Fibroblast of lung (primary cell): Measurements from ENCODE around the gene HECTD4. TPM values are rescaled to one million over a fixed set of nuclear protein-coding genes. Genes with fewer than 3 reads are reported as not detected.

Source experiments
- DNase-seq, 2 donors: peaks; one replicate each; pipeline versions ENCODE4 v3.0.0 to v3.0.0-alpha.2; 2010; ENCODE audit warnings: low read depth in 2 of 2
- H2AFZ ChIP-seq: 2 replicates; pipeline ENCODE4 v1.5.1; 2012; ENCODE audit warnings: low read length, control low read depth, inconsistent platforms
- H3K27ac ChIP-seq: 2 replicates; pipeline ENCODE4 v1.5.1; 2011; ENCODE audit warnings: low read length, control low read depth; ENCODE audit not compliant: insufficient read depth
- H3K27me3 ChIP-seq: 2 replicates; pipeline ENCODE4 v1.5.1; 2011; ENCODE audit warnings: mild to moderate bottlenecking, low read length; ENCODE audit not compliant: control insufficient read depth, insufficient read depth
- H3K36me3 ChIP-seq: 2 replicates; pipeline ENCODE4 v1.5.1; 2011; ENCODE audit warnings: low read length; ENCODE audit not compliant: control insufficient read depth, insufficient read depth
- H3K4me1 ChIP-seq: 2 replicates; pipeline ENCODE4 v1.5.1; 2011; ENCODE audit warnings: low read length; ENCODE audit not compliant: control insufficient read depth, insufficient read depth; ENCODE audit errors: extremely low read depth
- H3K4me2 ChIP-seq: 2 replicates; pipeline ENCODE4 v1.5.1; 2011; ENCODE audit warnings: low read length, control low read depth; ENCODE audit not compliant: insufficient read depth; ENCODE audit errors: extremely low read depth
- H3K4me3 ChIP-seq, 4 experiments: fragments of 200-600 bp in 1 of 4; sonication (generic) in 1 of 4; replicated peaks in 1 of 4; 2 replicates each; pipeline ENCODE4 v1.5.1; 2011 to 2016; ENCODE audit warnings: low read length in 4 of 4, low read depth in 3 of 4, mild to moderate bottlenecking in 3 of 4, control low read depth in 2 of 4, inconsistent platforms in 1 of 4, mixed read lengths in 1 of 4; ENCODE audit not compliant: insufficient read depth in 1 of 4; ENCODE audit errors: control extremely low read depth in 1 of 4
- H3K79me2 ChIP-seq: 2 replicates; pipeline ENCODE4 v1.5.1; 2012; ENCODE audit warnings: mild to moderate bottlenecking, low read length, inconsistent platforms; ENCODE audit not compliant: control insufficient read depth, insufficient read depth
- H3K9ac ChIP-seq: 2 replicates; pipeline ENCODE4 v1.5.1; 2011; ENCODE audit warnings: mild to moderate bottlenecking, low read length, control low read depth; ENCODE audit not compliant: insufficient read depth
- H3K9me3 ChIP-seq: 2 replicates; pipeline ENCODE4 v1.5.1; 2012; ENCODE audit warnings: low read depth, low read length; ENCODE audit not compliant: control insufficient read depth, insufficient read depth
- H4K20me1 ChIP-seq: 2 replicates; pipeline ENCODE4 v1.5.1; 2011; ENCODE audit warnings: low read length; ENCODE audit not compliant: control insufficient read depth, insufficient read depth; ENCODE audit errors: extremely low read depth
- EZH2 ChIP-seq: IDR thresholded peaks from 2 replicates; pipeline ENCODE4 v1.5.1; 2012; ENCODE audit warnings: low read length, control low read depth, mild to moderate bottlenecking; ENCODE audit errors: missing control alignments
- polyA plus RNA-seq, 2 donors: library from polyadenylated mRNA; depleted of rRNA in 1 of 2; stranded (reverse) in 1 of 2; unstranded in 1 of 2; fragments of >200 nt; gene quantifications; 2 replicates each; pipeline ENCODE4 v1.2.1, GENCODE V29; 2011 to 2012; ENCODE audit warnings: missing spikeins in 1 of 2
- total RNA-seq: library from RNA; depleted of rRNA; stranded (reverse); fragments of >200 nt; gene quantifications from 2 replicates; pipeline ENCODE4 v1.2.1, GENCODE V29; 2014
- TF ChIP-seq, protein P1 (sequence below), 2 donors: IDR thresholded peaks in 1 of 2; conservative IDR thresholded peaks in 1 of 2; 1 replicate in 1 of 2; 2 replicates in 1 of 2; pipeline ENCODE4 v1.5.1; 2011 to 2012; ENCODE audit warnings: low read length in 2 of 2, control low read depth in 1 of 2, inconsistent platforms in 1 of 2, low read depth in 1 of 2, mild to moderate bottlenecking in 1 of 2

Gene HECTD4
- total and polyA plus RNA-seq, 2 donors (not counting 1 experiment from before 2014, with no cell fraction given) = 5.1 to 31.7 TPM

DNA sequence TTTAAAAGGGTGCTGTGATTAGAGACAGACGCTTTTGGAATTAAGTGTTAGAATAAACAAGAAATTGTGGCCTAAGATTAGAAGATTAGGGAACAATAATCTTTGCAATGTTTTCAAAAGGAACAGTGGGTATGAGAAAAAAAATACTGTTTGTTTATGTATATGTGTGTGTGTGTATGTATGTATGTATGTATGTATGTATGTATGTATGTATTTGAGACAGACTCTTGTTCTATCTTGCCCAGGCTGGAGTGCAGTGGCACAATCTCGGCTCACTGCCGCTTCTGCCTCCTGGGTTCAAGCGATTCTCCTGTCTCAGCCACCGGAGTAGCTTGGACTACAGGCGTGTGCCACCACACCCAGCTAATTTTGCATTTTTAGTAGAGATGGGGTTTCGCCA, 175.3 kb downstream of the HECTD4 start:
- TF ChIP-seq, protein P1, sequence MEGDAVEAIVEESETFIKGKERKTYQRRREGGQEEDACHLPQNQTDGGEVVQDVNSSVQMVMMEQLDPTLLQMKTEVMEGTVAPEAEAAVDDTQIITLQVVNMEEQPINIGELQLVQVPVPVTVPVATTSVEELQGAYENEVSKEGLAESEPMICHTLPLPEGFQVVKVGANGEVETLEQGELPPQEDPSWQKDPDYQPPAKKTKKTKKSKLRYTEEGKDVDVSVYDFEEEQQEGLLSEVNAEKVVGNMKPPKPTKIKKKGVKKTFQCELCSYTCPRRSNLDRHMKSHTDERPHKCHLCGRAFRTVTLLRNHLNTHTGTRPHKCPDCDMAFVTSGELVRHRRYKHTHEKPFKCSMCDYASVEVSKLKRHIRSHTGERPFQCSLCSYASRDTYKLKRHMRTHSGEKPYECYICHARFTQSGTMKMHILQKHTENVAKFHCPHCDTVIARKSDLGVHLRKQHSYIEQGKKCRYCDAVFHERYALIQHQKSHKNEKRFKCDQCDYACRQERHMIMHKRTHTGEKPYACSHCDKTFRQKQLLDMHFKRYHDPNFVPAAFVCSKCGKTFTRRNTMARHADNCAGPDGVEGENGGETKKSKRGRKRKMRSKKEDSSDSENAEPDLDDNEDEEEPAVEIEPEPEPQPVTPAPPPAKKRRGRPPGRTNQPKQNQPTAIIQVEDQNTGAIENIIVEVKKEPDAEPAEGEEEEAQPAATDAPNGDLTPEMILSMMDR (conservative IDR thresholded peaks at IDR 0.05 in 1 of 2, IDR thresholded peaks at IDR 0.05 in 1 of 2; ENCODE audit: low read depth in 1 of 2, low read length in 2 of 2) = no peak
- no peak for TF ChIP-seq EZH2
- no peak overlapping the region for H2AFZ ChIP-seq

DNA sequence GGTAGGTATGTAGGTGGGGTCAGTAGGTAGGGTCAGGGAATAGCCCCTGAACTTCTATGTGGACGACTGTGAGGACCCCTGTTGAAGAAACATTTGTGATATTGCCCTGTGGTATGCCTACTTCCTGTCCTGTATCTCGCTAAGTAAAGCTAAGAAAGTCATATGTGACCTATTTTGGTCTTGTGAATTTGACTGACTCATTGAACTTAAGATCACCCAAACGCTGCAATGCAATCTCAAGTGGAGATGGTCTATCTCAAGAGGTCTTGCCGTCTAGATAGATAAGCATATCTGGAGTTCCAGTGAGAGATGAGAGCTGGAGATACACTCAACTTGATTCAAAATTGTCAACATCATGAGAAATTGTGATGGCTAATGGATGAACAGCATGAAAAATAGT, 183.1 kb downstream of the HECTD4 start:
- Histone ChIP-seq H3K4me3 (no peak overlapping the region), H3K27ac (no peak overlapping the region), H2AFZ (no peak overlapping the region), H3K4me1 (no peaks in the 10 kb centered on the region), H4K20me1 (no peaks in the 10 kb centered on the region), H3K9me3 (no peaks in the 10 kb centered on the region), H3K79me2 (no peaks in the 10 kb centered on the region), H3K36me3 (peaks cover 14% of the 10 kb centered on the region), H3K9ac (no peak overlapping the region), H3K4me2 (no peak overlapping the region), H3K27me3 (no peaks in the 10 kb centered on the region)
- TF ChIP-seq, protein P1 (conservative IDR thresholded peaks at IDR 0.05 in 1 of 2, IDR thresholded peaks at IDR 0.05 in 1 of 2; ENCODE audit: low read depth in 1 of 2, low read length in 2 of 2) = no peak
- no peak for TF ChIP-seq EZH2
- DNase-seq = no peak

More for the DNA sequence above, 175.3 kb downstream of the HECTD4 start:
- no peaks in the 10 kb centered on the region for H4K20me1 ChIP-seq
- peaks cover 9% of the 10 kb centered on the region for H3K36me3 ChIP-seq
- H3K4me2 ChIP-seq = no peak overlapping the region
- H3K27ac ChIP-seq = no peak overlapping the region
- no peak overlapping the region for H3K4me3 ChIP-seq
- no peaks in the 10 kb centered on the region for H3K79me2 ChIP-seq
- H3K9me3 ChIP-seq = no peaks in the 10 kb centered on the region
- no peaks in the 10 kb centered on the region for H3K27me3 ChIP-seq
- H3K9ac ChIP-seq = no peak overlapping the region
- no peak for DNase-seq
- no peaks in the 10 kb centered on the region for H3K4me1 ChIP-seq

DNA sequence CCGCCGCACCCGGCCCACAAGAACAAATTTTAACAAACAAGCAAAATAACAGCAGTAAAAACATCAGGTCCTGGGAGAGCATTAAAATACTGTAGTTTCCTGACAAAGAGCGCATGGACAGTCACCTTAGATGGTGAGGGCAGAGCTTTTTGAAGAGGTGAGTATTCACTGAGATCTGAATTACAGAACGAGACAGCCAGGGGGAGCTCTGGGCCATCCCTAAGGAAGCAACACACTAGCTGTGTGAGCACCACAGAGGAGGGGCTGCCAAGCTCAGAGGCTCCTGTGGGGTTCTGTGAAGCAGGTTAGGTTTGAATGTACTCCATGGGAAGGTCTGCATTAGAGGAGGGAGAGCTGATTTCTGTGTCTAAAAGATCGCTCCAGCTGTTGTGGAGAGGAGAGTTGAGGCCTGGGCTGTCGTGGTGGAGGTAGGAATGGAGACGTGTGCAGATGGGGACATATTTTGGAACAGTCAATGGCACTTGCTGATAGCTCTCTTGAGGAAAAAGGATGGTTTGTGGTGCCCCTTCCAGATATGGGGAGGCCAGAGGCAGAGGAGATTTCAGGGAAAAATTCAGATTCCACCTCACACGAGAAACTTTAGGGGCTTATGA, 184.0 kb downstream of the HECTD4 start:
- no peaks in the 10 kb centered on the region for H3K79me2 ChIP-seq
- TF ChIP-seq EZH2 = no peak
- TF ChIP-seq, protein P1 (conservative IDR thresholded peaks at IDR 0.05 in 1 of 2, IDR thresholded peaks at IDR 0.05 in 1 of 2; ENCODE audit: low read depth in 1 of 2, low read length in 2 of 2) = peak; percentile 67 to 75
- DNase-seq = peak; percentile 42 to 61
- H3K27me3 ChIP-seq = no peaks in the 10 kb centered on the region
- no peak overlapping the region for H3K4me2 ChIP-seq
- H3K36me3 ChIP-seq = peaks cover 14% of the 10 kb centered on the region
- no peak overlapping the region for H3K9ac ChIP-seq
- no peak overlapping the region for H3K27ac ChIP-seq
- no peaks in the 10 kb centered on the region for H3K9me3 ChIP-seq
- no peak overlapping the region for H3K4me3 ChIP-seq
- no peak overlapping the region for H2AFZ ChIP-seq
- no peaks in the 10 kb centered on the region for H4K20me1 ChIP-seq
- no peaks in the 10 kb centered on the region for H3K4me1 ChIP-seq
